ENCODE measurements around the gene RYR2. TPM values are rescaled to one million over a fixed set of nuclear protein-coding genes. Genes with fewer than 3 reads are reported as not detected.
"Not testable (repeated sequence)": the region's sequence is repeated elsewhere in the genome, so short reads cannot be mapped to it uniquely, and the experiment has no call there.

RYR2 gene
- total and polyA plus RNA-seq, 3 donors from 2014 or later, result 5.4 to 9.5 (median 9.1) TPM

DNA sequence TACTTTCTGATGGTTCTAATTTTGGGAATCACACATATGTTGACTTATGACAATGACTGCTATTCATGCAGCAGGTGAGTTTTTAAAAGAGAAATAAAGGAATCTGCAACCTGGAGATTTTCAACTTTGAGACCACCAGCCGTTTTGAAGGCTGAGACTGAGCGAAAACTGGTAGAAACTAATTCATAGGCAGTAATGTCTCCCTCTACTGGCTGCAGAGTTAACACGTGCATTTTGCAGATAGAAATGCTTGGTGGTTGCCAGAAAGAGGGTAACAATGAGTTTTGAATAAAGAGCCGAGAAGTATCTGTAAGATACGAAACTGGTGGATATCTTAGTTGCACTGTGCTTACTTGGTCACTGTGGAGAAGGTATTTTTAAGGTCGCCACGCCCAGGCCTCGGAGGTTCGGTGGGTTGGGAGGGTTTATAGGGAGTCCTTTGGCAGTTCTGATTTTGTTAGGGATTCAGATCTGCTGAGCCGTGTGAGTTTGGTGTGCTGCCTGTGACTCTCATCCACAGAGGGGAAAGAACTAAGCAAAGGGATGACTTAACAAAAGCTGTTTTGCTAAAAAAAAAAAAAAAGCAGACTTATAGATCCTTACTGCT, 83.0 kb downstream of the RYR2 start:
- Histone ChIP-seq H3K27me3 (no peaks in the 10 kb centered on the region), H3K9me3 (no peaks in the 10 kb centered on the region), H3K4me1 (no peaks in the 10 kb centered on the region), H3K4me3 (no peak overlapping the region), H3K36me3 (ENCODE audit: low read depth, missing control alignments) (no peaks in the 10 kb centered on the region), H3K27ac (no peak overlapping the region)
- peak in 2 of 3 experiments; percentile 16 to 49 for TF ChIP-seq CTCF (IDR thresholded peaks at IDR 0.05)
- no peak for TF ChIP-seq POLR2A (IDR thresholded peaks at IDR 0.05)
- peak; percentile 54 for DNase-seq
- WGBS, 2 donors, result 74 to 79% methylated on average over 10 of the region's 10 CpGs
- intact Hi-C loops (cut with DNase I; ENCODE audit: low total_unique reads), result no loop called here

GRCh38 chr1:237126180-237126579, 84.2 kb downstream of the RYR2 start:
- Histone ChIP-seq H3K4me1 (no peaks in the 10 kb centered on the region), H3K27ac (no peak overlapping the region), H3K9me3 (no peaks in the 10 kb centered on the region), H3K4me3 (no peak overlapping the region), H3K36me3 (ENCODE audit: low read depth, missing control alignments) (no peaks in the 10 kb centered on the region), H3K27me3 (no peaks in the 10 kb centered on the region)
- DNase-seq, result no peak
- WGBS, 2 donors, result 87 to 94% methylated on average over 2 of the region's 2 CpGs
- intact Hi-C loops (cut with DNase I; ENCODE audit: low total_unique reads), result no loop called here
- no peak for TF ChIP-seq POLR2A (IDR thresholded peaks at IDR 0.05)
- no peak for TF ChIP-seq CTCF (IDR thresholded peaks at IDR 0.05)

DNA sequence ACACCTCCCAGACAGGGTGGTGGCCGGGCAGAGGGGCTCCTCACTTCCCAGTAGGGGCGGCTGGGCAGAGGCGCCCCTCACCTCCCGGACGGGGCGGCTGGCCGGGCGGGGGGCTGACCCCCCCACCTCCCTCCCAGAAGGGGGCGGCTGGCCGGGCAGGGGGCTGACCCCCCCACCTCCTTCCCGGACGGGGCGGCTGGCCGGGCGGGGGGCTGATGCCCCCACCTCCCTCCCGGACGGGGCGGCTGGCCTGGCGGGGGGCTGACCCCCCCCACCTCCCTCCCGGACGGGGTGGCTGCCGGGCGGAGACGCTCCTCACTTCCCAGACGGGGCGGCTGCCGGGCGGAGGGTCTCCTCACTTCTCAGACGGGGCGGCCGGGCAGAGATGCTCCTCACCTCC, 85.3 kb downstream of the RYR2 start:
- H3K4me3 ChIP-seq; H3K9me3 ChIP-seq; H3K36me3 ChIP-seq (ENCODE audit: low read depth, missing control alignments); H3K27ac ChIP-seq; DNase-seq; intact Hi-C loops (cut with DNase I; ENCODE audit: low total_unique reads); H3K27me3 ChIP-seq; H3K4me1 ChIP-seq: not testable (repeated sequence)
- WGBS, 2 donors, result 66% methylated on average over 2 of the region's 31 CpGs; no CpG with 5 or more reads in 1 of the 2 donors

DNA sequence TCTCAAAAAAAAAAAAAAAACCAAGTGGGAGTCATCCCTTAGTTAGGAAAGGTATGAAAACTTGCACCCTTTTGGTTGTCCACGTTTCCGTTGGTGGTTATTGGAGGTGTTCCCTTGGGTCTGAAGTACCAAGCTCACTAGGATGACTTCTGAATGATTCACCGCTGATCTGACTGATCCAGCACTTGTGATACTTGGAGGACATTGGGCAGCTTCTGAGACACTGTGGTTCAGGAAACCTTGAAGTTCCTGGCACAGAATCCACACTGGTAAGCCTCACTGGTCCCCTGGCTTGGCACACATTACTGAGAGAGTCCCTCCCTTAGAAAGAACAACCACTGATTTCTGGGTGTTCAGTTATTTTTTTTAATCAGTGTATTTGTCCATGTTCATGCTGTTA, 91.9 kb downstream of the RYR2 start:
- Histone ChIP-seq H3K4me1 (no peaks in the 10 kb centered on the region), H3K4me3 (no peak overlapping the region), H3K9me3 (no peaks in the 10 kb centered on the region), H3K27ac (no peak overlapping the region), H3K27me3 (no peaks in the 10 kb centered on the region), H3K36me3 (ENCODE audit: low read depth, missing control alignments) (no peaks in the 10 kb centered on the region)
- intact Hi-C loops (cut with DNase I; ENCODE audit: low total_unique reads), result no loop called here
- DNase-seq, result no peak
- WGBS, 2 donors, result 56 to 74% methylated on average over 3 of the region's 3 CpGs
- no peak for TF ChIP-seq POLR2A (IDR thresholded peaks at IDR 0.05)
- TF ChIP-seq CTCF (IDR thresholded peaks at IDR 0.05), result no peak

DNA sequence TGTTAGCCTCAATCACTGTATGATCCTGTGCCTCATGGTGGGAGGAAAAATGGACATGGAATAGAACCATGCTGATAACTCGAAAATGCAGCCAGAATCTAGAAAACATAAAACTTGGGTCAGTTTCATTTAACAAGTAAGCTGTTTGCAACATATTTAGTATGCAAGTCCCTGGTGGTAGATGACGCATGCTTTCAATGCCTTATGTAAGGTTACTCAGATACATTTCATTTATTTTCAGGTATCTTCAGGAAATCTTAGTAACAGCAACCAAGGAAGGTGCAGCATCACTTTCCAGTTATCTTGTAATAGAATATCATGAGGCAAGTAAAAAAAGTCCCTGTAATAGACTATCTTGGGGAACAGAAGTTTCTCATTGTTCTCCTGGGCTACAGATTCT, 92.9 kb downstream of the RYR2 start:
- no peaks in the 10 kb centered on the region for H3K36me3 ChIP-seq (ENCODE audit: low read depth, missing control alignments)
- 82 to 88% methylated on average over 2 of the region's 2 CpGs for WGBS, 2 donors
- no peak overlapping the region for H3K27ac ChIP-seq
- TF ChIP-seq POLR2A (IDR thresholded peaks at IDR 0.05) (no peak), CTCF (IDR thresholded peaks at IDR 0.05) (no peak)
- H3K27me3 ChIP-seq, result no peaks in the 10 kb centered on the region
- no peaks in the 10 kb centered on the region for H3K4me1 ChIP-seq
- intact Hi-C loops (cut with DNase I; ENCODE audit: low total_unique reads), result no loop called here
- no peak for DNase-seq
- H3K9me3 ChIP-seq, result no peaks in the 10 kb centered on the region
- H3K4me3 ChIP-seq, result no peak overlapping the region
